DMS79 treated with DMSO at 0.1 percent for 48 hours (cell line): Measurements from ENCODE around the gene TTC23.
"Not testable (repeated sequence)": the region's sequence is repeated elsewhere in the genome, so short reads cannot be mapped to it uniquely, and the experiment has no call there.

Experiments
- DNase-seq: peaks from one replicate; lab custom pipeline; 2025; lab: John Stamatoyannopoulos, UW

Gene TTC23

DNA sequence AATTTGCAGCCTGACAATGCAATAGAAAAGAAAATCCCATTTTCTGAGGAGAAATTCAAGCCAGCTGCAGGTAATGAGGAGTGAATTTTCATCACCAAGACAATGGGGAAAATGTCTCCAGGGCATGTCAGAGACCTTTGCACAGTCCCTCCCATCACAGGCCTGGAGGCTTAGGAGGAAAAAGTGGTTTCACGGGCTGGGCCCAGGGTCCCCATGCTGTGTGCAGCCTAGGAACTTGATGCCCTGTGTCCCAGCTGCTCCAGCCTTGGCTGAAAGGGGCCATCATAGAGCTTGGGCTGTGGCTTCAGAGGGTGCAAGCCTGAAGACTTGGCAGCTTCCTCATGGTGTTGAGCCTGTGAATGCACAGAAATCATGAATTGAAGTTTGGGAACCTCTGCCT lies 57.2 kb downstream of the TTC23 start:
- not testable (repeated sequence) for DNase-seq

DNA sequence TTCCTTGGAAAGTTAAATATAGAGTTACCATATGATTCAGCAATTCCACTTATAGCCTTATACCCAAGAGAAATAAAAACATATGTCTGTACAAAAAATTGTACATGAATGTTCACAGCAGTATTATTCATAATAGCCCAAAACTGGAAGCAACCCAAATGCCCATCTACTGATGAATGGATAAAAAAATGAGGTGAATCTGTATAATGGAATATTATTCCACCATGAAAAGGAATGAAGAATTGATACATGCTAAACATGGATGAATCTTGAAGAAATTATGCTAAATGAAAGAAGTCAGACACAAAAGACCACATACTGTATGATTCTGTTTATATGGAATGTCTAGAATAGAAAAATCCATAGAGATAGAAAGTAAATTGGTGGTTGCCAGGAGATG lies 61.4 kb downstream of the TTC23 start:
- DNase-seq, result no peak

DNA sequence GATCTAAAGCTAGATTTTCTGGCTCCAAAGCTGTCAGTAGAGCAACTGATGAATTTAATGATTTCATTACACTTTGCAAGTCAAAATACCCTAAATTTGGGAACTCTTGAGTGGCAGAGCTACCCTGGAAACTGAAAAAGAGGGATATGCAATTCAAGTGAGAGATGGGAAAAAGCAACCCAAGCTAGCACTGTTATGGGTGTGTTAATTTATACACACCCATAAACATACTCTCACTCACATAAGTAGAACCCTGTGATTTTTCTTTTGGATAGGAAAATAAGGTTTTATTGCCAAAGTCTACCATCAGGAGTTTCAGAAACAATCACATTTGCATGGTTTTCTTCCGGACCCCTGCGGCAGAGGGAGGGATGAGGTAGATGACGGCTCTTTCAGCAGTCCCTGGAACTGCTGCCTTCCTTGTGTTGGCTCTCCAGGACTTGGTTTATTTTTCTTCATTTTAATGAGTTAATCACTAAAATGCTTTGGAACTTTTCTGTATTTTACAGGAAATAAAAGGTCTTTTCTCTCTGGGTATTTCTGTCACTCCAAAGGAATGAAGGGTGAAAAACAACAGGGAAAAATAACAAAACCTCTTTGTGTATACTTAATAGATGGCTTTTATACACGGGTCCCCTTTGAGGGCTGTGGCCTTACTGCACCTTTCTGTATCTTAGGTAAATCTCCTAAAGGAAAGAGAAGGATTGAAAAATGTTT lies 63.8 kb downstream of the TTC23 start:
- DNase-seq, result no peak

DNA sequence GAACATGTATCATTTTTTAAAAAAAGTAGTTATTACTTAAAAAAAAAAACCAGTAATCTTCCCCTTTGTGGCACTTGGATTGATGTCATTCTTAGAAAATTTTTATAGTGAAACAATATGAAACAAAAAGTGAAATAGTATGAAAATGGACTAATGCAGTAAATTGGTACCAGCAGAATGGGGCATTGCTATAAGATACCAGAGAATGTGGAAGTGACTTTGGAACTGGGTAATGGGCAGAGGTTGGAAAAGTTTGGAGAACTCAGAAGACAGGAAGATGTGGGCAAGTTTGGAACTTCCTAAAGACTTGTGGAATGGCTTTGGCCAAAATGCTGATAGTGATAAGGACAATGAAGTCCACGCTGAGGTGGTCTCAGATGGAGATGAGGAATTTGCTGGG lies 66.6 kb downstream of the TTC23 start:
- DNase-seq, result no peak

DNA sequence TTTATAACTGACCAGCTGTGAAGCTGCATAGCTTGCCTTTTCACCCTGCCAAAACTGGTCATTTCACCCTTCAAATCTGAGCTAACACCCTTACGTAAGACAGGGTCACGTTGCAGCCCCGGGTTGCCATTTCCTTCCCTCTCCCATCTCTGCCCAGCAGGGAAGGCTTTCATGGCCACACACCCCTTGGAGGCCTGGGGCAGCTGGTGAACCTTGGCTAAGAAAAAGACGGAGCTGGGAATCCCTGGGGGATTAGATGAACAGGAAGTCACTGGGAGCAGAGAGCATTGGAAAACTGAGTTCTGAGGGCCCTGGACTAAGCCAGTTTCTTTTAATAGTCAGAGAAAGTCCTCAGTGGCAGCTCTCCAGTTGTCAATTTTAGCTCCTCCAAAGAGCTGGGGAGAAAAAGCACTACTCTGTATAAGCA lies 67.8 kb downstream of the TTC23 start:
- DNase-seq, result no peak

DNA sequence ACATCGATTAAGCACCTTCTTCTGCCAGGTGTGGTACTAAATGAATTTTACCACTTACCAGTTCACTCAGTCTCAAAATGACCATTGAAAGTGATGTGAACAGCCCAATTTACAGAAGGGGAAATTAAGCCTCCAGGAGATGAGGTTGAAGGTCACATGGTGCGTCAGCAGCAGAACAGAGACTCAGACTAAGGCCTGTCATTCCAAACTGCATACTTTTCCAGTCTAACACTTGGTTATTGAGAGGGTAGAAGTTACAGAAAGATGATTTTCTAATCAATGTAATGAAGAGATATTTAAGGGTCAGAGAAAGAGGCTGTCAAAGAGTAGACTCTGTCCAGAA lies 68.4 kb downstream of the TTC23 start:
- DNase-seq, result no peak

DNA sequence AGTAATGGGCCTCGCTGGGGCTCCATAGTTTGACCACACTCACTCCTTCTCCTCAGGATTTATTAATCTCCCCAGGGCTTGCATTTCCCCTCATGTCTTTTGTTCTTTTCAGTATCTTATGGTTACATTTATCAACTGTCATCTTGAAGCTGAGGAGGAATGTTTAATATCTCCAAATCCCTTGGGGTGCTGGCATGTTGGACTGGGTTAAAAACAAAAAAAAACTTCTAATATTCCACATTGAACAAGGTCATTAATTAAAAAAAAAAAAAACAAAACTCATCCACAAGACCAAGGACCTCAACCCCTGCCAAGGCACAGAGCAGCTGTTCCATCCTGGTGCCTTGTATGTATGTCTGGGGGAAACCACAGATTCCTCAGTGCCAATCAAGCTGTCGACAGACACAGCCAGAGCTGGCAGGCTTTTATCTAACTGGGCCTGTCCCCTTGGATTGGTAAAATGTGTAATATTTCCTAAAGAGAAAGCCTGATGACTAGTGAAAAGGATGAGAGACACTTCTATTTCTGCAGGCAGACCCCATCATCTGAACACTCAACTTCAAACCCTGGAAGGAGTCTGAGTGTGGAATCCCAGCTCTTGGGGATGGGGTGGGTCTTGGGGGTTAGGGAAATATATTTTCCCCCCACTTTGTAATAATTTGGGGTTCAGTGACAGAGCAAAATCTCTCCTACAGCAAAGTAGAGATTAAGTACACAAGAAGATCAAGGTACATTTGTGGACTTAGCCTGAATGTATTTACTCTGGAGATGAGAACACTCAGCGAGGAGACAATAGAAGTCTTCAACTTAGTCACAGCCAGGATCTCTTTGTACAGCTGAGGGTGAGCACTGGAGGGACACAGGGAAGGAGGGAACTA lies 69.1 kb downstream of the TTC23 start:
- DNase-seq, result no peak

DNA sequence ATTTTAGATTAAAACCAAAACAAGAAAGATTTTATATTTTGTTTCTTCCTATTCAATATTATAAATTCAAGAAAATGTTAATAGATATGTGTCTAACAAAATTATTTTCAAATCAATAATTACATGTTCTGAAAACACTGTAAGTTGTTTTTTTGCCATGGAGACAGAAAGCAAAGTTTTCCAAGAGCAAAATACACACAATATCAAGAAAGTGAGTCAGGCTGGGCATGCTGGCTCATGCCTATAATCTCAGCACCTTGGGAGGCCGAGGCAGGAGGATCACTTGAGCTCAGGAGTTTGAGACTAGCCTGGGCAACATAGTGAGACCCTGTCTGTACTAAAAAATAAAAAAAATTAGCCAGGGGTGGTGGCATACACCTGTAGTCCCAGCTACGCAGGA lies 71.7 kb downstream of the TTC23 start:
- no peak for DNase-seq

DNA sequence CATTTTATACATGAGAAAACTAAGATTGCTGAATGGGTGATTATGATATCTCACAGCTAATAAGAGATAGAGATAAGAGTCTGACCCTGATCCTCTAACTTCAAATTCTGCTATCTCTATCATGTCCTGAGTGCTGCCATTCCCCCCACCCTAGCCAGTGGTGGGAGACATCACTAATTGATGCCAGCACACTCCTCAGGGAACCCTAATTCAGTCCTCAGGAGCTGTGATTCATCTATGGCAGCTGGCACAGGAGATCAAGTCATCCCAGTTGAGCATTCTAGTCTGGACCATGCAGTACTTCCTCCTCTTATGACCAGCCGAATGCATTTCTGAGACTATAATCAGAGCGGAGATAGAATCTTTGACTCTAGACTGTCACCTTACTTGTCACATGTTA lies 72.6 kb downstream of the TTC23 start:
- no peak for DNase-seq

DNA sequence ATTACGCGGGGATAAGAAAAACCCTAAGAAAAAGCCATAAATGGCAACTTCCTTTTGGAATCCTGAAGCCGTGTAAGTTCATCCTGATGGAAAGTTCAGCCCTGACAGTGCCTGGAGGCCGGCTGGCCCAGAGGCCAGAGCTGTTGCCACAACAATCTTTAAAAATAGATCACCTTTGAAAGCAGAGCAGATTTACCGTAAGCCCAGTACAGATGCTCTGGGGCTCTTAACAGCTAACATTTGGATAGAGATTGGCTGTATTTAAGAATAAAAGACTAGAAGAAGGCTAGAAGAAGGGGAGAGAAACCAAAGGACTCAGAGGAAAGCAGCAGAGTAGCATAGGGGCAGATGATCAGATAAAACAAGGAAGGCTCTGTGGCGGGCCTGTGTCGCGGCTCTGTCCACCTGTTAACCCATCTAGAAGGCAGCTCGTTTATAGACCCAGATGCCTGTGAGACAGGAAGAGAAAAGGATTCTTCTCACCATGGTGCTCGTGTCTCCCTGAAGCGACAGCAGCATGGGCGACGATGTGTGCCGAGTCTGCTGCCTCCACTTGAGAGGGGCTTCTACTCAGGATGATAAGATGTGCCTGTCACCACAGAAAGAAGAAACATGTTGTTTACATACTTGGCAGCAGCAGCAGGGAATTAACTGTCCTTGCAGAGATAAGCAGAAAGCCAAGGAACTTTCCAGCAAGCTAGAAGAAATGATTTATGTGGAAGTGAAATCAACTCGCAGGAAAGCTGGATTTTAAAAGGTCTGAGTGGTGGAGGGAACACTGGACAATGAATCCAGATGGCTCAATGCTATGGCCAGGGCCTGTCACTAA lies 74.6 kb downstream of the TTC23 start:
- no peak for DNase-seq

DNA sequence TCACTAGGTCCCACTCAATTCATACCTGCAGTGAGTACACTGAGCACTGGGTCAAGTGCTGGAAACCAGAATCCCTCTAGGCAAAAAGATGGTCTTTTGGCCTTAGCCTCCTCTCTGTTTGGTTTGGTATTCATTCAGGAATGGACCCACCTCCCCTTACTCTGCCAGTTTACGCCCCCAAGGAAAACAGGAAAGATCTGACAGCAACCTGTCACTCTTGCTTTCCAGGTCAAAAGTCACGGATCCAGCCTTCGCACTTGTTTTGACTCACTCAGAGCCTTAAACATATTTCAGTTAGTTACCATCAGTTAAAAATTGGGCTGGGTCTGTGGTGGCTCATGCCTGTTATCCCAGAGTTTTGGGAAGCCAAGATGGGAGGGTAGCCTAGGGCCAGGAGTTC lies 76.4 kb downstream of the TTC23 start:
- DNase-seq, result no peak

DNA sequence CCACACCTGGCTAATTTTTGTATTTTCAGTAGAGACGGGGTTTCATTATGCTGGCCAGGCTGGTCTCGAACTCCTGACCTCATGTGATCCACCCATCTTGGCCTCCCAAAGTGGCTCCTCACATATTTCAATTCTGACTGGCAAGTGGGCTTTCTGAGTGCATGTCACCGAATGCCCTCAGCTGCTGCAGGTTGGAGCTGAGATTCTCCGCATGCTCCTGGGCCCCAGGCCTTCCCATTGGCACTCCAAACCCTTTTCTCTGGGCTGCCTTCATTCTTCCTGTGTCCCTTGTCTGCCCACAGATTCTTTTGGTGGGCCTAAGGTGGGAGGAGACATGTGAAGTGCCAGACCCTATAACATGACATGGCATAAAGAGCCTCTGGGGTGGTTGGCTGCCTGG lies 77.2 kb downstream of the TTC23 start:
- no peak for DNase-seq

DNA sequence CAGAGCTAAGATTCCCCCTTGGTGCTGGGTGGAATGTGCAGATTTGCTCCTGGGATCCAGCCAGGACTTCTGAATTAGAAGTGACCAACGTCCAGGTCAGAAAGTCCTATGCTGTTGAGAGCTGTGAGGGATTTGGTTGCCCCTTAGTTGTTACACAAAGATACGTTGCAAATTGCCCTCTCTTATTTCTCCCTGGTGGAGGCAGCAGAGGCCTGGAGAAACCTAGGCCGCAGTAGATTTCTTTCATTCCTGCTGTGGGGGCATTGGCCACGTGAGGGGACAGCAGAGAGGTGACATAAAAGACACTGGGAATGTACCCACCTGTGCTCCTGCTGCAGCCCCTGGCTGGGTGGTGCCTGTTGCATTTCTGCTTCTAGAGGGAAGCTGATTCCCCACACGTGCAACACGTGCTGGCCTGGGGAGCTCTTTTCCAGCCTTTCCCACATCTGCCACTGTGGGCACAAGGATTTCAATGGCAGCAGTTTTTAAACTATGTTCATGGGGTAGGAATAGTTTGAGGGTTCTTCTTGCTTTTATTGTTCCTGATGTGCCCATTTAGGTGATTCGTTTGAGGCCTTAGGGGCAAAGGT lies 78.8 kb downstream of the TTC23 start:
- DNase-seq, result no peak

DNA sequence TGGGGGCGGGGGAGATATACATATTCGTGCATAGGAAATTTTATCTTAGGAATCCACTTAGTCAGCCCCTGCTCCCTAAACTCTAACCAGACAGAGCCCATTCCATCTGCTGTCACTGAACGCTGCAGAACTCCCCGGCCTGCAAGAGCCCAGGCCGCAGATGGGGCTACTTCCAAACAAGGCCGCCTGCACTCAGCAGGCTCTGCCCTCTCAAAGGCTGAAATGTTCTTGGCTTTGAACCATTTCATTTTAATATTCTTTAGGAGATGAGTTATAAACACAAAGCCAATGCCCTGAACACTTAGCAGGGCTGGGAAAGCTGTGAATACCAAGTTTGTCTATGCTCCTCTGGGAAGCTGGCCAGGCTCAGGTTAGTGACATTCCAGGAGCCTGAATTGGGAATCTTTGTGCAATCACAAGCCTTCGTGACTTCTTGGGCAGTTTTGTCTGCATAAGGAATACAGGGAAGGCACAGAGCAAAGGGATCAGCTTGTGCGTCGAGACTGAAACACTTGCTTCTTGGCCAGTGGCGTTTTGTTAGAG lies 79.5 kb downstream of the TTC23 start:
- DNase-seq, result no peak

DNA sequence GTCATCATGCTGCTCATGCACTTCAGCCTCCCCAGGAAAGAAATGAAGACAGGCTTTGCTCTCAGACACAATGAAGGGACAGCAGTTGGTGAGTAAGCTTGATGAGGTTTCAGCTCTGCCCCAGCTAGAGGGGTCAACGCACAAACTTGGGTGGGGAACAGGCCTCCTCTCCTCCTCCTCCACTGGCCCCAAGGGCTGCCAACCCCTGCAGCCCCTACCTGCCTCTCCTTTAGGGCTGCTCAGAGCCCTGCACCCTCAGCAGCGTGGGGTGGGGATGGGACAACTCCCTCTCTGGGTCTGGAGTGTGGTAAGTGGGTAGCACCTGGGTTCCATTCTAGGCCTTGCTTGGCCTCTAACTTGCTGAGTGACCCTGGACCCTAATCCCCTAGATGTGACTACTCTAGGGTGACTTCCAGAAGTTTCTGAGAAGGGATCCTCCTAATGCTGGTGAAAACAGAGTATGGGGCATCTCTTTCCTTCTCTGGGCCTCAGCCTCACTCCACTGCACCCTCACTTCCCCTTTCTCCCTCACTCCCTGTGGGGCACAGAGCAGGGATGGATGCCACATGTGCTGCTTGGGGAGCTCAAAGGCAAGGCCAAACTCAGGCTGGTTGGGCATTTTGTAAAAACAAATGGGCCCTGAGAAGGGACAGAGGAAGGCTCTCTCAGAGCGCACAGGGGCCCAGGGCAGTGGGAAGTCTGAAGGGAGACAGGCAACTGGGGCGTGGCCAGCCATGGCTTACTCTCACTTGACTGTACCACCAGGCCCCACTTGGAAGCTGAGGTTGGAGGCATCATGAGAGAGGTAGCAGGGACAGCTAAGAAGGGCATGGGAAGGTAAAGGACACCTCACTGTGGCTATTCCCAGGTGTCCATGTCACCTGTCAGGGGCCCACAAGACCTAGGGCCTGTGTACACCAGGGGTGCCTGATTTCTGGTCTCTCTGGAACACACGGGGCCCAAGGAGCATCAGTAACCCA lies 80.5 kb downstream of the TTC23 start:
- DNase-seq, result no peak

DNA sequence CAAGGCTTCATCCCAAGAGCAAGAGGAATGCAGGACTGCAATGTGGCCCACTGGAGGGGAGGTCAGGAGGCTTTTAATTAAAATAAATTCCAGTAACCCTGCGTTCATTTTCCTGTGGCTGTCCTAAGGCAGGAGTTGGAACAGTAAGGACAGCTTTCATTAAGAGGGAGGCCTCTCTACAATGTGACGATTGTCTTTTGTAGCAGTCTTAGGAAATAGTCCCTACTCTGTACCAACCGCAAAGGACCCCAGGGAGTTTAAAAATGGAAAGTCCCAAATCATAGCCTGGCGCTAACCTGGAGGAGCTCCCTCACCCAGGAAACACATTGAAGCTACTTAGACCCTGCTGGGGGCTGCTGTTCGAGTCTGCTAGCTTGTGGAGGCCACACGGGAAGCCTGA lies 81.7 kb downstream of the TTC23 start:
- DNase-seq, result no peak

DNA sequence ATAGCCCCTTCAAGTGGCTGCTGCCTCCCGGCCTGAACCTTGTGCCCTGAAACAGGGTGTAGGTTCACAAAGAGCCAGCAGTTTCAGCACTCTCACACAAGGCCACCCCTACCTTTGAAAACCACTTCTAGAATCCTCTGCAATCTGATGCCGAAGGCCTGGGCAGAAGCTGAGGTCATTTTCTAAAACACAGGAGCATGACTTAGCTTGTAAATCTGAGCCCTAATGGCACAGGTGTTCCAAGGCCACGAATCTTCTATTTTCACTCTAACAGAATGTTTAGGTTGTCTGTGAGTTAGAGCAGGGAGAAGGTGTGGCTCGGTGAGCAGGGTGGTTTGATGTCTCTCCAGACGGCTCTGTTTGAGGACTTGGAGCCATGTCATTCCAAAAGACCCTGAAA lies 82.2 kb downstream of the TTC23 start:
- no peak for DNase-seq

DNA sequence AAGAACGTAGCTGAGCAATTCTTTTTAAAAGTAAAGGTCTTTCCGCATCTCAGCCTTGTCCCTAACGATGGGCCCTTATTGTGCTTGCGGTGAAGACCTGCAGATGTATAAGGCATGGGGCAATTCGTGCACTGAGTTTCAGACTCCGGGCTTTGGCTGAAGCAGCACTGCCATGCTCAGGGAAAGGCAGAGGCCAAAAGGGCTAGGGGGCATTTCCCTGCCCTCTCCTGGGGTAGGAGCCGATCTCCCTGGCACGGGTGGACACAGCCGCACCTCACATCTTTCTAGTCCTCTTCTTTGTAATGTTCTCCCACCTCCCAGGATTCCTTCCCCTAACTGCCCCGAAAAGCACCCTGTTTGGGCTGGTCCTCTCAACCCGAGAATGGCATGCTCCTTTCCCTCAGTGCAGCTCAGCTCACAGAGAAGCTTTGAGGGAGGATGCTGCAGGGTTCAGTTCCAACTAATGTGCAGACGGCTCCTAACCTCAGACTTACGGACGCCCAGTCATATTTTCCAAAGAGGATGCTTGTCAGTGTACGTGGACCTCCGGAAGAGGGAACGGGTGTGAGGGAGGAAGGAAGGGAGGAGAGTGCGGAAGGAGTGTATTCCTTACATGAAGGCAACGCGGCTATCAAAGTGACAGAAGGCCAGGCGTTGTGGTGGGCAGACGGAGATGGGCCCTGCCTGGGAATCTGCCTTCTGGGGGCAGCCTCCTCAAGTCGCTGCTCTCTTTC lies 83.3 kb downstream of the TTC23 start:
- DNase-seq, result no peak

DNA sequence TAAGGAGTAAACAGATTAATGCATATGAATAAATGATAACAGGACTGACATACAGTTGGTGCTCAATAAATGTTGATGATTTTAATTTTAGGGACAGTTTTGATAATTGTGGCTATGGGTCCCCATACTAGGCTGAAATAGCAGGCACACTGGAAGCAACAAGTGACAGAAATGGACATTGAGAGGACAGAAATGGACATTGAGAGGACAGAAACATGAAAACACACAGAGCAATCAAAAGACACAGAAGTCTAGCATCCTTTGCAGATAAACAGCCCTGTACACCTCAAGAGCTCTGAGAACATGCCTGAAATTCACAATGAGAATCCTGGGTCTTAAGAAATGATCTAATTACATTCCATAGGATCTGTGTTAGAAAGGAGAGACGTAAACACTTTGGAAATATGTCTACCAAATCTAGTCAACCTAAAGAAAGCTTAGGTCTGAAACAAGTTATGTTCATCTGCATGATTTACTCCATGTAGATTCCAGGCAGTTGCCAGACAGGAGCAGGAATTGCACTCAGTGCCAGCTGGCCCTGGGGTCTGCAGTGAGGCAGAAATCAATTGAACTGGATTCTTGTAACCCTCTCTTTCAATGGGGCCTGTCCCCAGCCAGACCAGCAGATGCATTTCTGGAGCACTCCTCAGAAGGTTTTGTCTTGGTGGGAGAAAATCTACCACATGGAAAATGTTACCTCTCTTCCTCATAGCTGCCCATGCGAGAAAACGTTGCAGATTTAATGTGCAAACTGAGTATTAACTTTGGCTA lies 84.2 kb downstream of the TTC23 start:
- no peak for DNase-seq
